Measurements from ENCODE around the gene SPIN1. TPM values are rescaled to one million over a fixed set of nuclear protein-coding genes. Genes with fewer than 3 reads are reported as not detected.

The SPIN1 gene
- total and polyA plus RNA-seq, 2 experiments from 2014 or later = 49.0 to 158 TPM

DNA sequence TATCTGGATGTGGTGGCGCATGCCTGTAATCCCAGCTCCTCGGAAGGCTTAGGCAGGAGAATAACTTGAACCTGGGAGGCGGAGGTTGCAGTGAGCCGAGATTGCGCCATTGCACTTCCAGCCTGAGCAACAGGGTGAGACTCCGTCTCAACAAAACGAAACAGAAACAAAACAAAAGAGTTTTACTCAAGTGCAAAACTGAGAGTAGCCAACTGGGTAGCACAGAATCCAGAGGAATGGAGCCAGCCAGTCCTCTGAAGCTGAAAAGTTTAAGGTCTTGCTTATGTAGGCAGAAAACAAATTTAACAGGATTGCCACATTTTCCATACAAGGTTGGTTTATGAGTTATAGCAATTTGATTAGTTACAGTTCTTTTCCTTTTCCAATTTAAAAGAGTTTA is 32.0 kb downstream of the SPIN1 start:
- TF ChIP-seq JUNB (IDR thresholded peaks at IDR 0.05; ENCODE audit: unreplicated experiment) (no peak), EZH2 (IDR thresholded peaks at IDR 0.05; ENCODE audit: low read depth, unreplicated experiment) (no peak), NANOG (IDR thresholded peaks at IDR 0.05; ENCODE audit: borderline replicate concordance) (no peak), POLR2AphosphoS5 (IDR thresholded peaks at IDR 0.05; ENCODE audit: low read depth) (no peak), ZNF114 (CRISPR knock-in tag; IDR thresholded peaks at IDR 0.05) (no peak)
- TF ChIP-seq, protein P1, sequence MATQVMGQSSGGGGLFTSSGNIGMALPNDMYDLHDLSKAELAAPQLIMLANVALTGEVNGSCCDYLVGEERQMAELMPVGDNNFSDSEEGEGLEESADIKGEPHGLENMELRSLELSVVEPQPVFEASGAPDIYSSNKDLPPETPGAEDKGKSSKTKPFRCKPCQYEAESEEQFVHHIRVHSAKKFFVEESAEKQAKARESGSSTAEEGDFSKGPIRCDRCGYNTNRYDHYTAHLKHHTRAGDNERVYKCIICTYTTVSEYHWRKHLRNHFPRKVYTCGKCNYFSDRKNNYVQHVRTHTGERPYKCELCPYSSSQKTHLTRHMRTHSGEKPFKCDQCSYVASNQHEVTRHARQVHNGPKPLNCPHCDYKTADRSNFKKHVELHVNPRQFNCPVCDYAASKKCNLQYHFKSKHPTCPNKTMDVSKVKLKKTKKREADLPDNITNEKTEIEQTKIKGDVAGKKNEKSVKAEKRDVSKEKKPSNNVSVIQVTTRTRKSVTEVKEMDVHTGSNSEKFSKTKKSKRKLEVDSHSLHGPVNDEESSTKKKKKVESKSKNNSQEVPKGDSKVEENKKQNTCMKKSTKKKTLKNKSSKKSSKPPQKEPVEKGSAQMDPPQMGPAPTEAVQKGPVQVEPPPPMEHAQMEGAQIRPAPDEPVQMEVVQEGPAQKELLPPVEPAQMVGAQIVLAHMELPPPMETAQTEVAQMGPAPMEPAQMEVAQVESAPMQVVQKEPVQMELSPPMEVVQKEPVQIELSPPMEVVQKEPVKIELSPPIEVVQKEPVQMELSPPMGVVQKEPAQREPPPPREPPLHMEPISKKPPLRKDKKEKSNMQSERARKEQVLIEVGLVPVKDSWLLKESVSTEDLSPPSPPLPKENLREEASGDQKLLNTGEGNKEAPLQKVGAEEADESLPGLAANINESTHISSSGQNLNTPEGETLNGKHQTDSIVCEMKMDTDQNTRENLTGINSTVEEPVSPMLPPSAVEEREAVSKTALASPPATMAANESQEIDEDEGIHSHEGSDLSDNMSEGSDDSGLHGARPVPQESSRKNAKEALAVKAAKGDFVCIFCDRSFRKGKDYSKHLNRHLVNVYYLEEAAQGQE (IDR thresholded peaks at IDR 0.05; ENCODE audit: unreplicated experiment) = no peak
- TF ChIP-seq, protein P2, sequence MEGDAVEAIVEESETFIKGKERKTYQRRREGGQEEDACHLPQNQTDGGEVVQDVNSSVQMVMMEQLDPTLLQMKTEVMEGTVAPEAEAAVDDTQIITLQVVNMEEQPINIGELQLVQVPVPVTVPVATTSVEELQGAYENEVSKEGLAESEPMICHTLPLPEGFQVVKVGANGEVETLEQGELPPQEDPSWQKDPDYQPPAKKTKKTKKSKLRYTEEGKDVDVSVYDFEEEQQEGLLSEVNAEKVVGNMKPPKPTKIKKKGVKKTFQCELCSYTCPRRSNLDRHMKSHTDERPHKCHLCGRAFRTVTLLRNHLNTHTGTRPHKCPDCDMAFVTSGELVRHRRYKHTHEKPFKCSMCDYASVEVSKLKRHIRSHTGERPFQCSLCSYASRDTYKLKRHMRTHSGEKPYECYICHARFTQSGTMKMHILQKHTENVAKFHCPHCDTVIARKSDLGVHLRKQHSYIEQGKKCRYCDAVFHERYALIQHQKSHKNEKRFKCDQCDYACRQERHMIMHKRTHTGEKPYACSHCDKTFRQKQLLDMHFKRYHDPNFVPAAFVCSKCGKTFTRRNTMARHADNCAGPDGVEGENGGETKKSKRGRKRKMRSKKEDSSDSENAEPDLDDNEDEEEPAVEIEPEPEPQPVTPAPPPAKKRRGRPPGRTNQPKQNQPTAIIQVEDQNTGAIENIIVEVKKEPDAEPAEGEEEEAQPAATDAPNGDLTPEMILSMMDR (conservative IDR thresholded peaks at IDR 0.05; ENCODE audit: low read depth in 2 of 2) = no peak
- H3K27me3 Mint-ChIP-seq (ENCODE audit: insufficient read depth, low read depth, poor library complexity) = peaks cover 10% of the 10 kb centered on the region
- no peak overlapping the region for H3K4me3 Mint-ChIP-seq
- peaks cover 23% of the 10 kb centered on the region for H3K4me1 Mint-ChIP-seq
- H3F3A ChIP-seq (replicated peaks; ENCODE audit: low read depth) = no peaks in the 10 kb centered on the region; the same call in 1 of the 2 replicates
- peaks cover 96% of the 10 kb centered on the region for H3K79me2 ChIP-seq (replicated peaks; ENCODE audit: insufficient read depth)
- no peak for ATAC-seq
- no peak overlapping the region for H3K27ac ChIP-seq (ENCODE audit: low read depth)
- peaks cover 18% of the 10 kb centered on the region for H3K36me3 ChIP-seq (ENCODE audit: insufficient read depth)
- H3K4me1 ChIP-seq (ENCODE audit: insufficient read depth) = peaks cover 39% of the 10 kb centered on the region
- no peak for DNase-seq (ENCODE audit: low spot score)
- peaks cover 10% of the 10 kb centered on the region for H4K20me1 ChIP-seq (replicated peaks; ENCODE audit: insufficient read depth)
- H3K27me3 ChIP-seq (ENCODE audit: insufficient read depth) = no peaks in the 10 kb centered on the region
- no peak overlapping the region for H3K4me2 ChIP-seq
- H3K36me3 Mint-ChIP-seq (ENCODE audit: low read depth) = peaks cover 2% of the 10 kb centered on the region
- no peaks in the 10 kb centered on the region for H3K9me2 ChIP-seq (ENCODE audit: insufficient read depth)
- H2AFZ ChIP-seq = no peak overlapping the region
- H3K4me3 ChIP-seq = no peak overlapping the region
- peaks cover 54% of the 10 kb centered on the region for H3K9me3 Mint-ChIP-seq
- H3K27ac Mint-ChIP-seq = no peak overlapping the region

DNA sequence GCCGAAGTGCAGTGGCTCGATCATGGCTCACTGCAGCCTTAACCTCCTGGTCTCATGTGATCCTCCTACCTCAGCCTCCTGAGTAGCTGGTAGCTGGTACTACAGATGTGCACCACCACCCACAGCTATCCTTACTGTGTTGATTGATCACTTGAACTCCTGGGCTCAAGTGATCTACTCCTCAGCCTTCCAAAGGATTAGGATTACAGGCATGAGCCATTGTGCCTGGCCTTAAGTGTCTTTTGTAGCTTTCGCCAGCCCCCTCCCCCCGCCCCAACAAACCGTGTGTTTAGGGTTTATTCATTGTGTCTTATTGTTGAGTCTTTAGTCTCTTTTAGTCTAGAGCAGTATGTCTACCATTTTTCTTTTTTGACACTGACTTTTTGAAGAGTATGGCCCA is 33.1 kb downstream of the SPIN1 start:
- Histone ChIP-seq H4K20me1 (replicated peaks; ENCODE audit: insufficient read depth) (peaks cover 15% of the 10 kb centered on the region), H3K36me3 (ENCODE audit: insufficient read depth) (peaks cover 20% of the 10 kb centered on the region), H3K9me2 (ENCODE audit: insufficient read depth) (no peaks in the 10 kb centered on the region), H3K4me2 (no peak overlapping the region), H3K4me3 (no peak overlapping the region), H3K27me3 (ENCODE audit: insufficient read depth) (no peaks in the 10 kb centered on the region), H3K4me1 (ENCODE audit: insufficient read depth) (peaks cover 41% of the 10 kb centered on the region), H3K27ac (ENCODE audit: low read depth) (no peak overlapping the region), H3F3A (replicated peaks; ENCODE audit: low read depth) (no peaks in the 10 kb centered on the region; the same call in 1 of the 2 replicates), H2AFZ (no peak overlapping the region), H3K79me2 (replicated peaks; ENCODE audit: insufficient read depth) (peaks cover 96% of the 10 kb centered on the region)
- Mint-ChIP-seq H3K27me3 (ENCODE audit: insufficient read depth, low read depth, poor library complexity) (peaks cover 14% of the 10 kb centered on the region), H3K4me1 (peaks cover 29% of the 10 kb centered on the region), H3K9me3 (peaks cover 49% of the 10 kb centered on the region), H3K27ac (no peak overlapping the region), H3K36me3 (ENCODE audit: low read depth) (peaks cover 7% of the 10 kb centered on the region), H3K4me3 (no peak overlapping the region)
- DNase-seq (ENCODE audit: low spot score) (no peak), ATAC-seq (no peak)
- TF ChIP-seq POLR2AphosphoS5 (IDR thresholded peaks at IDR 0.05; ENCODE audit: low read depth) = no peak
- no peak for TF ChIP-seq CREB1 (CRISPR knock-in tag; IDR thresholded peaks at IDR 0.05; ENCODE audit: low read depth)
- TF ChIP-seq, protein P2 (conservative IDR thresholded peaks at IDR 0.05; ENCODE audit: low read depth in 2 of 2) = no peak
